NCI-H69 (cell line): Measurements from ENCODE around the gene VAPB.

ENCODE experiments used
- DNase-seq: peaks from one replicate; lab custom pipeline; 2025; lab: John Stamatoyannopoulos, UW

Gene VAPB

DNA sequence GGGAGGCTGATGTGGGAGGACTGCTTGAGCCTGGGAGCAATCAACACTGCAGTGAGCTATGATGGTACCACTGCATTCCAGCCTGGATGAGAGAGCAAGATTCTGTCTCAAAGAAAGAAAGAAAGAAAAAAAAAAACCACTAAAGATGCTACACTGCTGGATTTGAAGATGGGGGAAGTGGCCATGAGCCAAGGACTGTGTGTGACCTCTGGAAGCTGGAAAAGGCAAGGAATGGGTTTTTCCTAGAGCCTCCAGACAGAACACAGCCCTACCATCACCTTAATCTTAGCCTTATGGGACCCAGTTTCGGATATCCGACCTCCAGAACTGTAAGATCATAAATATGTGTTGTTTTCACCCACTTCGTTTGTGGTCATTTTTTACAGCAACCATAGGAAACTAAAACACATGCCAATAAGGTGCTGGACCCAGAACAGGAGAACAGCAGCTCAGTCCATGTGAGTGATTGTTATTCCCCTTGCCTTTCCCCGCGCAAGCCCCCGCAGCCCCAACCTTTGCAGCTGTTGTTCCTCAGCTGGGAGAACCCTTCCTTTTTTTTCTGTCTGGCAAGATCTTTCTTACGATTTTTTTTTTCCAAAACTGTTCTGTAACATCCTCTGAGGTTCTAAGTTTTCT is 11.1 kb upstream of the VAPB start:
- no peak for DNase-seq

DNA sequence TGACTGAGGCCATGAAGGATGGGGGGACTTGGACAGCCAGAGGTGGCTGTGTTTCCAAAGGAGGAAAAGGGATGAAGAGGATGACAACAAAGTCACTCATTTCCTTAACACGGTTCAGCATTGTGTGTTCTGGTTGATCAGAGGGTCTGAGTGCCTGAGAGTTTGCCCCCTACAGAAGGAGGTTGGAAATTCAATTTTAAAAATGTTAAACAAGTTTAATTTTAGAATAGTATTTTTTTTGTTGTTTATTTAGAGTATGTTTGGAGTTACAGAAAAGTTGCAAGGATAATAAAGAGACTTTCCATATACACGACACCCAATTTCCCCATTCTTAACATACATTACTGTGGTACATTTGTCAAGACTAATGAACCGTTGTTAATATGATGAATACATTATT is 10.3 kb upstream of the VAPB start:
- DNase-seq: no peak

- DNase-seq: no peak
Observed at GRCh38 chr20:58381627-58382026, 7.4 kb upstream of the VAPB start.

GRCh38 chr20:58382096-58382495 is 6.9 kb upstream of the VAPB start:
- no peak for DNase-seq

- no peak for DNase-seq
Observed at GRCh38 chr20:58384821-58385220, 4.2 kb upstream of the VAPB start.

DNA sequence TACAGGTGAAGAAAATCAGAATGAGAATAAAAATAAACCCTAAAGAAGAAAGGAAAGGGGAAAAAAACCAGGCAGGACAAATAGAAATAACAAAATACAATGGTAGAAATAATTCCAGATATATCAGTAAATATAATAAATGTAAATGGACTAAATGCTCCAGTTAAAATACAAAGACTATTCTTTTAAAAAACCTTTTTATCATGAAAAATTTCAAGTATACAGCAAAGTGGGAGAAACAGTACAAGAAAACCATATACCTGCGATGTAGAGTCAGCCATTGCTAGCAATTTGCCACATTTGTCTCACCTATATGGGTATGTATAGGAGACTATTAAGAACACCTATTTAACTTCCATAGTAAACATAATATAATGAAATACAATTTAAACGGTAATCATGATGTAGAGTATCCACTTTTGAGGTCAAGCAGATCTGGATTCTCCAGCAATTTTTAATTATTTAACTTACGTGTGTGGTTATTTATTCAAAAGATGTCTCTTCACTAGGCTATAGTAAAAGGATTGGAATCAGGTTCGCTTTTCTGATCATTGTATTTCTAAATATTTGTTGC is 914 bp upstream of the VAPB start:
- DNase-seq: no peak

GRCh38 chr20:58389324-58389967 is 417 bp downstream of the VAPB start:
- peak; percentile 63 for DNase-seq

DNA sequence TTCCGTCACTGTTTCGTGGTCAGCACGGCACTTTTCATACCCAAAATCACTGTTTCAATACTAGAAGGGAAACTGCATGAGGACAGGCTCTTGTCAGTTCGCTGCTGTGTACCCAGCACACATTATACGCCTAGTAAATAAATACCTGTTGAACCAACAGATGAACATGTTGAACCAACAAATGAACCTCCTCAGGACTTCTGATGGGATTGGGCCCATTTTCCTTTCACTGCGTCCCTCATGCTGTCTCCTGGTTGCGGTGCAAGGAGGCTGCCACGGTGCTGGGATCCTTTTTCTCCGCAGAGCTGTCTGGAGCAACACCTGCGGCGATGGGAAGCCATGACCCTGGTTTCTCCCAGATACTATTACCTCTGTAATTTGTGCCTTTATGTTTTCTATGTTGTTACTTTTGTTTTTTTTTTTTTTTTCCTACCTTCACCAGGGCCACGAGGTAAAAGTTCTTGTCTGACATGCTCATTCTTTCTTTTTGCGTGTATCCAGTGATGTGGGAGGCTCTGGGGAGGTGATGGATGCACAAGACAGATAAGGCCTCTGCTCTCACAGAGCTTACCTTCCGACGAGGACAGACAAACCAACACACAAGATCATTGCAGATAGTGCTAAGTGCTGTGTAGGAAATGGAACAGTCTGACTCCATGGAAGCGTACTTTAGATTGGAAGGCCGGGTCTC is 1.1 kb downstream of the VAPB start:
- DNase-seq: no peak

DNA sequence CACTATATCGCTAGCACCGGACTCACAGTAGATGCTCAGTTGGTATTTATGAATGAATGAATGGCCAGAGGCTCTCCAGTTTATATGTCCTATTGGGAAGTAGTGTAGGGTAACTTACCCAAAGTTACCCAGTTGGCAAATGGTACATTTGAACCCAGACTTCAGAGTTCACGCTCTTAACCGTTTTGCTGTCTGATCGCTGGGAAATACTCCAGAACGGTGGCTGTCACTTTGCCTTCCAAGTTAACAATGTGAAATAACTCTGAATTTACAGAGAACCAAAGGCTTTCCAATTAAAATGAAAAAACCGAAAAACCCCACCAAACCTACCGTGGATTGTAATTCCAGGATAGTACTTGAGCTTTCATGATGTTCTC is 1.6 kb downstream of the VAPB start:
- no peak for DNase-seq

DNA sequence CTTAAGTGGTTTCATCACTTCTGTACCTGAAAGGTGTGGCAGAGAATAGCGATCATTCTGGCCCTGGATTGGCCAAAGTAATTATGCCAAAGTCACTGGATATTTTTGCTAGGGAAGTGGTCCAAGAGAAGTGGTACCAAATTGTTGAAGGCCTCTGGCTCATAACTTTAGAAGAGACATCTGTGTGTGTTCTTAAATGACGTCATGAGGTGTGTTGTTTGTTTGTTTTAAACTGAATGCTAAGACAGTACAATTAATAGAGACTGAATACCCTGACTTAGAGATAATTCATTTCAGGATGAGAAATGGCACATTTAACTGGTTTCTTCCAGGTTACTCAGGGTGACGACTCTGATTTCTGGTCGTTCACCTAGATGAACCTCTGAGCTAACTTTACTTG is 3.3 kb downstream of the VAPB start:
- no peak for DNase-seq

GRCh38 chr20:58393299-58393698 is 4.3 kb downstream of the VAPB start:
- DNase-seq: no peak

DNA sequence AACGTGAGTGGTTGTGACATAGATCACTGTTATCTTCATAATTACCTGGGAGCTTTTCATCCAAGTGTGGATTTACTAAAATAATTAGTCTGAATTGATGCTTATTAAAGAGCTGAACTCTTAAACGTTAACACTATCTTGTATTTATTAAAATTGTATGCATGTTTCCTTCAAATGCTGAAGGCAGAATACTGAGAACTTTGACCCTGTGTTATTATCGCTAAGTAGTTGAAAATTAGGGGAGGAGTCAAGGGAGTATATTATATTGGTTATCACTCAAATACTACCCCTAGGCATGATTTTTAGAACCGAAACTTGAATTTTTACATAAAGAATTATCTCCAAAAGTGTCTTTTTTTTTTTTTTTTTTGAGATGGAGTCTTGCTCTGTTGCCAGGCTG is 5.8 kb downstream of the VAPB start:
- no peak for DNase-seq

GRCh38 chr20:58395604-58396003 is 6.6 kb downstream of the VAPB start:
- DNase-seq: no peak

DNA sequence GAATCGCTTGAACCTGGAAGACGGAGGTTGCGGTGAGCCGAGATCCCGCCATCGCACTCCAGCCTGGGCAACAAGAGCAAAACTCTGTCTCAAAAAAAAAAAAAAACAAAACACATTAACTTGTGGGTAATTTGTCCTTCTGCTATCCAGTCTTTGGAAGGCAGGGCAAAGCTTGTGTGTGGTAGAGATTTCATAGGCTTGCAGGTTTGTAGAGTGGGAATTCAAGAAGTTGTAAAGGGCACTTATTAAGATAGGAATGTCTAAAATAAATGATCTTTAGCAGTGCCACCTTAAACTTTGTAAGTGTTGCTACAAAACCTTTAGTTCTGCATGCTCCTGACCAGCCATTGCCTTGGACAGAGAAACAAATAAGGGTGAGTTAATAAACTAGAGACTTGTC is 8.4 kb downstream of the VAPB start:
- DNase-seq: no peak

GRCh38 chr20:58398254-58398653 is 9.2 kb downstream of the VAPB start:
- DNase-seq: no peak

DNA sequence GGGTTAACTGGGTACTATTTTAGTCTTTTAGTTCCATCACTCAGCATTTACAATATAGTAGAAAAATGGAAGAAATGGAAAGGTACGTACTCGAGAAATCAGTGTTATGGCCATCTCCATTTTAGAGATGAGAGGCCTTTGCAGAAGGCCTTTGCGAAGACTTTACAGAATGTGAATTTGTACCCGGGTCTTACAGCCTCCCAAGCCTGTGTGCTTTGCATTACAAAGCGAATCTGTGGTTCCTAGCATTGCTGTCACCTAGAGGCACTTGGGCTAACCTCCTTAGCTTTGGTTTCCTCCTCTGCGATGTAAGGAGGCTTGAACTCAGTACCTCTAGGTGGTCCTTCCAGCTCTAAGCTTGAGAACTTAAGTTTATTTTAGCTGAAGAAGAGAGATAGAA is 10.9 kb downstream of the VAPB start:
- DNase-seq: no peak

- DNase-seq: no peak
Observed at GRCh38 chr20:58401162-58401561, 12.1 kb downstream of the VAPB start.

DNA sequence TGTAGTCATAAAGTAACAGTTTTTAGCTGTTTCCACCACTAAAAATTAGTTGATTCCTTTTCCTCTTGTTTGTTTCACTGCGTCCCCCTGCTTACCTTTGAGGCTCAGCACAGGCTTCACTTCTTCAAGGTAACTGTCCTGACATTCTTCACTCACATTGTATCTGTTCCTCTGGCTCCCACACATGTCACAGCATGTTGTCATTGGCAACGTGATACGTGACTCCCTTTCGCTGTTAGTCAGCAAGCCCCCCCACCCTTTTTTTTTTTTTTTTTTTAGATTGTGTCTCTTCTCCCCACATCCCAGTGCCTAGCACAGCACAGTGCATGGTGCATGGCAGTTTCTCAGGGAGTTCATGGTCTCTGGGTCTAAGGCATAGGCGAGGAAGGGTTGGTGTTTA is 13.3 kb downstream of the VAPB start:
- no peak for DNase-seq

GRCh38 chr20:58402827-58403226 is 13.8 kb downstream of the VAPB start:
- DNase-seq: no peak

- no peak for DNase-seq
Observed at GRCh38 chr20:58403272-58403671, 14.2 kb downstream of the VAPB start.

GRCh38 chr20:58405504-58406291 is 16.7 kb downstream of the VAPB start:
- DNase-seq: no peak

DNA sequence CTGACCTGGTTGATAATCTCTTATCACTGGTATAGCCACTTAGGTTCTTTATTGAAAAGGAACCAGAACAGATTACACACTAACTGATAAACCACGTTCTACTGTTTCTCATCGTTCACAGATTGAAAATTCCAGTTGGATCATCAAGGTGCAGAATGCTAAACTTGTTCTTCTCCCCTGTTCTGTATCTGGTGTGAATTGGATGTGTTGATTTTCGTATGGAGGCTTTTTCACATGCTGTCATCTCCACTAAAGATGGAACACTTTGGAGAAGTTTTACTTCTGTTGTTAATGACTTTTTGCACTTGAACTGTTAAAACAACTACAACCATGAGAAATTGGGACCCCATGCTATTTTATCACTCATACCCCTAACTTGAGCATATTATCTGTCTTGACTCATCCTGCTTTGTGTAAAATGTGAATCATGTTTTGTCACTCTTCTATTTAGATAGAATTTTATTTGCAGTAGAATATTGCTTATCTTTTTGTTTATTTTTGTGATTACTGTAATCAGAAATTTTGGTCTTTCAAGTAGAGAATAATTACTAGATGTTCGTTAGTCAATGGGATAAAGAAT is 17.5 kb downstream of the VAPB start:
- DNase-seq: no peak
